Spleen (tissue), 11 donors: ENCODE measurements around the gene SDC1. TPM values are rescaled to one million over a fixed set of nuclear protein-coding genes. Genes with fewer than 3 reads are reported as not detected.
"Not testable (repeated sequence)": the region's sequence is repeated elsewhere in the genome, so short reads cannot be mapped to it uniquely, and the experiment has no call there.

ENCODE experiments used
- DNase-seq: peaks from one replicate; pipeline ENCODE4 v3.0.0-alpha.2; 2020
- H3K27ac ChIP-seq, 8 donors: fragments of 200-600 bp; sonication (generic) in 7 of 8; 1 replicate in 4 of 8; 2 replicates in 4 of 8; pipeline versions ENCODE4 v1.5.0 to v1.8.0; 2016 to 2021; ENCODE audit warnings: inconsistent platforms in 4 of 8, mild to moderate bottlenecking in 4 of 8, moderate library complexity in 1 of 8
- H3K27me3 ChIP-seq, 7 donors: fragments of 200-600 bp; sonication (generic) in 6 of 7; replicated peaks in 1 of 7; 1 replicate in 4 of 7; 2 replicates in 3 of 7; pipeline versions ENCODE4 v1.5.0 to v1.8.0; 2016 to 2021; ENCODE audit warnings: inconsistent platforms in 3 of 7, mild to moderate bottlenecking in 1 of 7
- H3K36me3 ChIP-seq, 6 donors: fragments of 200-600 bp; sonication (generic) in 5 of 6; 1 replicate in 4 of 6; 2 replicates in 2 of 6; pipeline versions ENCODE4 v1.5.0 to v1.8.0; 2016 to 2021; ENCODE audit warnings: inconsistent platforms in 2 of 6
- H3K4me1 ChIP-seq, 6 donors: fragments of 200-600 bp; sonication (generic) in 5 of 6; 1 replicate in 3 of 6; 2 replicates in 3 of 6; pipeline versions ENCODE4 v1.5.0 to v1.8.0; 2016 to 2021; ENCODE audit warnings: inconsistent platforms in 3 of 6
- H3K4me3 ChIP-seq, 8 donors: fragments of 200-600 bp; sonication (generic) in 7 of 8; 1 replicate in 4 of 8; 2 replicates in 4 of 8; pipeline versions ENCODE4 v1.5.0 to v1.8.0; 2016 to 2021; ENCODE audit warnings: inconsistent platforms in 4 of 8, mild to moderate bottlenecking in 4 of 8, moderate library complexity in 2 of 8
- H3K9me3 ChIP-seq, 8 donors: fragments of 200-600 bp; sonication (generic) in 7 of 8; 1 replicate in 4 of 8; 2 replicates in 4 of 8; pipeline versions ENCODE4 v1.5.0 to v1.8.0; 2016 to 2021; ENCODE audit warnings: inconsistent platforms in 4 of 8
- CTCF ChIP-seq, 11 experiments: fragments of 200-600 bp in 7 of 11; fragments of 450-650 bp in 4 of 11; sonication (generic) in 4 of 11; IDR thresholded peaks in 8 of 11; conservative IDR thresholded peaks in 3 of 11; 1 replicate in 7 of 11; 2 replicates in 4 of 11; pipeline versions ENCODE4 v1.4.0 to v1.8.0; 2016 to 2021; ENCODE audit warnings: antibody characterized with exemption in 11 of 11, inconsistent platforms in 4 of 11, mild to moderate bottlenecking in 1 of 11
- POLR2A ChIP-seq, 3 donors: fragments of 450-650 bp; IDR thresholded peaks; one replicate each; pipeline ENCODE4 v1.5.1; 2017; ENCODE audit warnings: antibody characterized with exemption in 3 of 3, mild to moderate bottlenecking in 1 of 3
- POLR2AphosphoS5 ChIP-seq, 3 donors: sonication (generic); formaldehyde crosslinking; IDR thresholded peaks; one replicate each; pipeline ENCODE4 v1.5.1; 2017; ENCODE audit warnings: antibody characterized with exemption in 3 of 3
- WGBS, 5 donors: extraction: QIAGEN DNeasy Blood & Tissue Kit in 3 of 5; methylation state at CpG; one replicate each; pipeline versions ENCODE4 v1.1.5 to v1.1.7; 2013 to 2018; 5-methylcytosine and 5-hydroxymethylcytosine counted together
- intact Hi-C: fragments of 100-400 bp; cut with DNase I; formaldehyde crosslinking; loops from one replicate; pipeline ENCODE4 v1.15.0; 2023; ENCODE audit warnings: low total_unique reads
- polyA plus RNA-seq, 3 donors: library from polyadenylated mRNA; stranded (reverse); fragments of 200-250 nt; gene quantifications; one replicate each; pipeline ENCODE4 v1.2.1, GENCODE V29; 2013
- total RNA-seq, 7 donors: library from RNA; depleted of rRNA in 3 of 7; stranded (reverse); fragments of >200 nt in 3 of 7; fragmentation: NEBNext Ultra II Directional in 4 of 7; extraction: Animal tissue kit (Norgen Biotek cat#: 25700) in 4 of 7; gene quantifications; one replicate each; pipeline versions ENCODE4 v1.1.0 to v1.2.1, GENCODE V29; 2016 to 2021
- donor health status: healthy with polysubstance abuse.
- donor health status: DM: no; HTN: no; CAD: no; lungs with moderate emphysema.
- donor health status: DM: no; HTN: no; CAD: no.
- donor health status: Bipolar disorder and iron deficiency.
- donor health status: healthy.
- donor health status: DM: no; HTN: no; CAD: no.
- donor health status: DM: yes; HTN: yes; CAD: no.

Gene SDC1
- total and polyA plus RNA-seq, 10 donors, result 0.54 to 43.8 (median 15.3) TPM

DNA sequence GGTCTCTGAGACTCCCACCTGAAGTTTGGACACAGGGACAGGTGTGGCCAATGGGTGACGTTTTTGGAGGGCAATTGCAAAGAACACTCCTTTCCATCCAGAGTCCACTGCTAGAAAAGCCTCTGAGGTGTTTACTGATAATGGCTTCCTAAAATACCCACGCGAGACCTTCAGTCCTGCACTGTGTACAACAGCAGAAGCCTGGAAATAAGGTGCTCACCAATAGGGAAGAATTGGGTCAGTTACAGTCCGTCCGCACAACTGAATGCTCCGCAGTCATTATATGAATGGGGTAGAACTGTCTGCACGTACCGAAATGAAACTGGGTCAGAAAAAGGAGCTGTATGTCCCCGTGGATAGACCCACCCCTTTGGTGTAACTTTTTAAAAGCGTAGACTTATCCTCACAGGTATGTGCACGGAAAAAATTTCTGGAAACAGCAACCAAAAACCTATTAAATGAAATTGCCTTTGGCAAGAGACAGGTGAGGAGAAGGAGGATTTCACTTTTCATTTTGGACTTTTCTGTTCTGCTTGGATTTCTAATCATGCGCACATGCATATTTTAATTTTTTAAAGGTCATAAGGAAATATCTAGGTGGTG, 29.4 kb downstream of the SDC1 start:
- Histone ChIP-seq H3K4me1 (no peaks in the 10 kb centered on the region), H3K36me3 (no peaks in the 10 kb centered on the region), H3K4me3 (no peak overlapping the region), H3K9me3 (no peaks in the 10 kb centered on the region), H3K27ac (no peak overlapping the region), H3K27me3 (no peaks in the 10 kb centered on the region)
- TF ChIP-seq CTCF (IDR thresholded peaks at IDR 0.05 in 8 of 11, conservative IDR thresholded peaks at IDR 0.05 in 3 of 11) (no peak), POLR2A (IDR thresholded peaks at IDR 0.05) (no peak), POLR2AphosphoS5 (IDR thresholded peaks at IDR 0.05) (no peak)
- 83 to 94% (median 88%) methylated on average over 12 of the region's 12 CpGs for WGBS, 5 donors
- intact Hi-C loops, result no loop called here
- no peak for DNase-seq

DNA sequence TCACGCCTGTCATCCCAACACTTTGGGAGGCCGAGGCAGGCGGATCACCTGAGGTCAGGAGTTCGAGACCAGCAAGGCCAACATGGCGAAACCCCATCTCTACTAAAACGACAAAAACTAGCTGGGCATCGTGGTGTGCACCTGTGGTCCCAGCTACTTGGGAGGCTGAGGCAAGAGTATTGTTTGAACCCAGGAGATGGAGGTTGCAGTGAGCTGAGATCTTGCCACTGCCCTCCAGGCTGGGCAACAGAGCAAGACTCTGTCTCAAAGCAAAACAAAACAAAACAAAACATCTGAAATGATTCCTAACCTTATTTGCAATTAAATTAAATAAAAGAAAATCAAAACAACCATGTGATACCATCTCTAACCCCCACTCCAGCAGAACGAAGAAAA, 29.9 kb downstream of the SDC1 start:
- not testable (repeated sequence) for H3K27ac ChIP-seq

DNA sequence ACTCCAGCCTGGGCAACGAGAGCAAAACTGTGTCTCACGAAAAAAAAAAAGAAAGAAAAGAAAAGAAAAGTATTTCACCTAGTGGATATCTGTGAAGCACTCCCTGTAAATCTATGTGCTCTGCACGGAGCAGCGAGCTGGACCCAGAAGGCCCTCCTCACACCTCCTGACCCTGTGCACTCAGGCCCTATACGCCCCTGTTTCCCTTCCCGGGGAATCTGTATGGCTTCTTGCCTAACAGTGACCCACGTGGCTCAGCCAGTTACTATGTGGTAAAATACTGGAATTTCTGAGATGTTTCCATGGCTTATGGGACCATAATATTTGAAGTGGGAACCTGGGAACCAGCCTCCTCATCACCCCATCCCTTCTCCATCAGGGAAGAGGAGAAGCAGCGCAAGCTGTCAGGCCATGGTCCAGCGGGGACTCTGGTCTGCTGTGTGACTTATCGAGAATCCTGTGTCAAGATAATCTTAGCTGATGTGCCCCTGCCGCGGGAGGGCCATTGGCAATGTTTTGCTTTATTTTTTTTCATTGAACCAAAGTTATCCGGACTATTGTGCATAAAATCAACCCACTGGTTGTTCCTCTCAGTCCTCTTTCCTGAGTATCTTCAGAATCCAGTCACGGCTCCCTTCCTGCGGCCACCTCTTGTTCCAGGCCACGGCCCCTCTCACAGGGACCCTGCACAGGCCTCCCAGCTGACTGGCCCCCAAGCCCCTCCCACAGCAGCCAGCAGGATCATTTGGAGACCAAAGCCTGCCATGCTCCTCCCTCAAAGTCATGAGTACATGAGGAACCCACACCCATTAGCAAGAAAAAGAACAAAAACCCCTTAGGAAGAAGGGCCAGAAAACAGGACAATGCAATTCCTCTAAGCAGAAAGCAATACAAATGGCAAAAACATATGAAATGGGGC, 30.6 kb downstream of the SDC1 start:
- no peaks in the 10 kb centered on the region for H3K9me3 ChIP-seq
- H3K27me3 ChIP-seq, result no peaks in the 10 kb centered on the region
- DNase-seq, result no peak
- H3K36me3 ChIP-seq, result no peaks in the 10 kb centered on the region
- TF ChIP-seq POLR2A (IDR thresholded peaks at IDR 0.05), result no peak
- TF ChIP-seq POLR2AphosphoS5 (IDR thresholded peaks at IDR 0.05), result no peak
- no peak for TF ChIP-seq CTCF (IDR thresholded peaks at IDR 0.05 in 8 of 11, conservative IDR thresholded peaks at IDR 0.05 in 3 of 11)
- intact Hi-C loops, result no loop called here
- H3K4me3 ChIP-seq, result no peak overlapping the region
- WGBS, 5 donors, result 80 to 92% (median 84%) methylated on average over 16 of the region's 16 CpGs
- H3K27ac ChIP-seq, result no peak overlapping the region
- no peaks in the 10 kb centered on the region for H3K4me1 ChIP-seq

More for the DNA sequence above, 29.9 kb downstream of the SDC1 start:
- DNase-seq, H3K9me3 ChIP-seq, H3K36me3 ChIP-seq, H3K27me3 ChIP-seq, H3K4me1 ChIP-seq, intact Hi-C loops, H3K4me3 ChIP-seq: not testable (repeated sequence)
- 82 to 86% (median 86%) methylated on average over 8 of the region's 8 CpGs for WGBS, 5 donors

DNA sequence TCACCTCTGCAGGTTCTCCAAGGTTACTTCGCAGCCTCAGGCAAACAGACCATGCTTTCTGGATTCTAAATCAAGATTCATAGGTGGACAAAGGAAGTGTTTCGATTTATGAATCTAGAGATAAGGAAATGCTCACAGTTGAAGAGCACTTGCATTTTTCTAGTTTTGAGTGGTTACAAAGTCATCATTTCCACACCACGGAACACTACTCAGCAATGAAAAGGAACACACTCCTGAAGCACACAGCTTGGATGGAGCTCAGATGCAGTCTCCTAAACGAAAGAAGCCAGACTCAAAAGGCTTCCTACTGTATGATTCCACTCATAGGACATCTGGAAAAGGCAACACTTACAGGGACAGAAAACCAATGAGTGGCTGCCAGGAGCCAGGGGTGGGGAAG, 31.7 kb downstream of the SDC1 start:
- no peaks in the 10 kb centered on the region for H3K27me3 ChIP-seq
- no peaks in the 10 kb centered on the region for H3K4me1 ChIP-seq
- no peak overlapping the region for H3K4me3 ChIP-seq
- no peaks in the 10 kb centered on the region for H3K9me3 ChIP-seq
- no peaks in the 10 kb centered on the region for H3K36me3 ChIP-seq
- no peak overlapping the region for H3K27ac ChIP-seq
- intact Hi-C loops, result no loop called here
- TF ChIP-seq POLR2AphosphoS5 (IDR thresholded peaks at IDR 0.05) (no peak), CTCF (IDR thresholded peaks at IDR 0.05 in 8 of 11, conservative IDR thresholded peaks at IDR 0.05 in 3 of 11) (no peak), POLR2A (IDR thresholded peaks at IDR 0.05) (no peak)
- DNase-seq, result no peak
- 63 to 86% (median 79%) methylated on average over 4 of the region's 4 CpGs for WGBS, 5 donors
